ENCODE data around the gene CRAT. TPM values are rescaled to one million over a fixed set of nuclear protein-coding genes. Genes with fewer than 3 reads are reported as not detected.

The CRAT gene
- polyA plus RNA-seq, 1 experiment: 61.2 TPM

DNA sequence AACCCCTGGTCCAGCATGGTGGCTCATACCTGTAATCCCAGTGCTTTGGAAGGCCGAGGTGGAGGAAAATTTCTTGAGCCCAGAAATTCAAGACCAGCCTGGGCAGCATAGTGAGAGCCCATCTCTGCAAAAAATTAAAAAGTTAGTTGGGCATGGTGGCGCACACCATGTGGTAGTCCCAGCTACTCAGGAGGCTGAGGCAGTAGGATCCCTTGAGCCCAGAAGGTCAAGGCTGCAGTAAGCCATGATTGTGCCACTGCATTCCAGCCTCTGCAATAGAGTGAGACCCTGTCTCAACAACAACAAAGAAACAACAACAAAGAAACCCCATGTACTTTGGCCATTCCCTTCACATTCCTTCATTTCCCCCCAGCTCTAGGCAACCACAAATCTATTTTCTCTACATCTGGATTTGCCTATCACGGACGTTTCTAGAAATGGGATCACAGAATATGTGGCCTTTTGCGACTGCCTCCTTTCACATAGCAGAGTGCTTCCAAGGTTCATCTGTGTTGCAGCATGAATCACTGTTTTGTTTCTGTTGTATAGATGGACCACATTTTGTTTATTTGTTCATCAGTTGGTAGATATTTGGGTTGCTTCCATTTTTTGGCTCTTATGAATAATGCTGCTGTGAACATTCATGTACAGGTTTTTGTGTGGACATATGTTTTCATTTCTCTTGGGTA is 56.3 kb downstream of the CRAT start:
- Histone ChIP-seq H3K36me3 (ENCODE audit: control insufficient read depth, insufficient read depth, low read length) (peaks cover 12% of the 10 kb centered on the region), H3K4me3 (ENCODE audit: low read depth, low read length) (no peak overlapping the region), H3K27me3 (ENCODE audit: control insufficient read depth, insufficient read depth, low read length) (no peaks in the 10 kb centered on the region)
- DNase-seq (ENCODE audit: low read depth): no peak
- TF ChIP-seq, protein P1, sequence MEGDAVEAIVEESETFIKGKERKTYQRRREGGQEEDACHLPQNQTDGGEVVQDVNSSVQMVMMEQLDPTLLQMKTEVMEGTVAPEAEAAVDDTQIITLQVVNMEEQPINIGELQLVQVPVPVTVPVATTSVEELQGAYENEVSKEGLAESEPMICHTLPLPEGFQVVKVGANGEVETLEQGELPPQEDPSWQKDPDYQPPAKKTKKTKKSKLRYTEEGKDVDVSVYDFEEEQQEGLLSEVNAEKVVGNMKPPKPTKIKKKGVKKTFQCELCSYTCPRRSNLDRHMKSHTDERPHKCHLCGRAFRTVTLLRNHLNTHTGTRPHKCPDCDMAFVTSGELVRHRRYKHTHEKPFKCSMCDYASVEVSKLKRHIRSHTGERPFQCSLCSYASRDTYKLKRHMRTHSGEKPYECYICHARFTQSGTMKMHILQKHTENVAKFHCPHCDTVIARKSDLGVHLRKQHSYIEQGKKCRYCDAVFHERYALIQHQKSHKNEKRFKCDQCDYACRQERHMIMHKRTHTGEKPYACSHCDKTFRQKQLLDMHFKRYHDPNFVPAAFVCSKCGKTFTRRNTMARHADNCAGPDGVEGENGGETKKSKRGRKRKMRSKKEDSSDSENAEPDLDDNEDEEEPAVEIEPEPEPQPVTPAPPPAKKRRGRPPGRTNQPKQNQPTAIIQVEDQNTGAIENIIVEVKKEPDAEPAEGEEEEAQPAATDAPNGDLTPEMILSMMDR (IDR thresholded peaks at IDR 0.05; ENCODE audit: insufficient read depth, low read depth, low read length): no peak
- POLR2A ChIA-PET: no interaction called here
- CTCF ChIA-PET: interaction anchor here (1.2 kb wide), 1 partner anchor 16 kb away, joined by 3 read pairs; no protein-coding TSS in a partner anchor

DNA sequence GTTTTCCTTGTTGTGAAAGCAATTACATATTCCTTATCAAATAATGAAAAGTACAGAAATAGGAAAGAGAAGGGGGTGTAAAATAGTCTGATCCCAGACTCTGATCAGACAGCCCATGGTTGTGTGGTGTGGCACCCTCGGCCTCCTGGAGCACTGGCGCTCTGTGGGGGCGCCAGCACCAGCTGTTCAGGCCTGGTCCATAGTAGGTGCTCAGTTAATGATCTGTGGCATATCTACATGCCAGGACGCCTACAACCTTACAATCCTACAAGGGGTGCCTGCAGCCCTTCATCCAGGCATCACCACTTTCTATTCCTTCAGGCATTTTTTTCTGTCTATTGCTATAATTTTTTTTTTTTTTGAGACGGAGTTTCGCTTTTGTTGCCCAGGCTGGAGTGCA is 57.6 kb downstream of the CRAT start:
- H3K4me3 ChIP-seq (ENCODE audit: low read depth, low read length): no peak overlapping the region
- H3K27me3 ChIP-seq (ENCODE audit: control insufficient read depth, insufficient read depth, low read length): no peaks in the 10 kb centered on the region
- H3K36me3 ChIP-seq (ENCODE audit: control insufficient read depth, insufficient read depth, low read length): peaks cover 19% of the 10 kb centered on the region
- ChIA-PET CTCF (no interaction called here), POLR2A (no interaction called here)
- no peak for DNase-seq (ENCODE audit: low read depth)
- TF ChIP-seq, protein P1 (IDR thresholded peaks at IDR 0.05; ENCODE audit: insufficient read depth, low read depth, low read length): no peak

DNA sequence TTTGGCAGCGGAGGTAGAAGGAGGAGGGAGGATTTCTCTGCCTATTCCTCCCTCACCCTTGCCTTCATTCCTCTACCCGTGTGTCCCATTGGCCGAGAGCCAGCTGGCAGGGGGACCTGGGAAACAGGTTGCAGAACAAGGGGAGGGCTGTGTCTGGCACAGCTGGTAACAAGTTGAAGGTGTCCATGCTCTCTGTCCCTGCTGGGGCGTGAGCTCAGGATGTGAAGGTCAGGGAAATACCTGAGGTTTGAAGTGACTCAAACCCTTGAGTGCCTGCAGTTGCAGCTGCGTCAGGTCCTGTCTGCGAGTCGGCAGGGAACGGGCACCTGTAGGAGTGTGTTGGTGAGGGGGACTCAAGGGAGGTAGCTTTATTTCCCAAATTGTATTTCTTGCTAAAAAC is 58.0 kb downstream of the CRAT start:
- H3K27me3 ChIP-seq (ENCODE audit: control insufficient read depth, insufficient read depth, low read length): no peaks in the 10 kb centered on the region
- ChIA-PET POLR2A (no interaction called here), CTCF (no interaction called here)
- no peak overlapping the region for H3K4me3 ChIP-seq (ENCODE audit: low read depth, low read length)
- no peak for DNase-seq (ENCODE audit: low read depth)
- TF ChIP-seq, protein P1 (IDR thresholded peaks at IDR 0.05; ENCODE audit: insufficient read depth, low read depth, low read length): no peak
- H3K36me3 ChIP-seq (ENCODE audit: control insufficient read depth, insufficient read depth, low read length): peaks cover 21% of the 10 kb centered on the region

Other genes starting within 250 kb of the CRAT start
- 4.9 and 5.6 TPM in 2 replicates for gene KYAT1, start 228.8 kb downstream of the CRAT start, polyA plus RNA-seq (2011; rRNA removed)
- 29.6 and 56.2 TPM in 2 replicates for gene LRRC8A, start 228.7 kb downstream of the CRAT start, polyA plus RNA-seq (2011; rRNA removed)
- gene PHYHD1, start 189.8 kb downstream of the CRAT start, polyA plus RNA-seq (2011; rRNA removed): 15.6 and 18.6 TPM in 2 replicates
- gene DOLK, start 163.2 kb downstream of the CRAT start, polyA plus RNA-seq (2011; rRNA removed): 37.2 and 47.0 TPM in 2 replicates
- 34.9 and 49.2 TPM in 2 replicates for gene NUP188, start 163.1 kb downstream of the CRAT start, polyA plus RNA-seq (2011; rRNA removed)
- 39.8 and 52.7 TPM in 2 replicates for gene SH3GLB2, start 82.5 kb downstream of the CRAT start, polyA plus RNA-seq (2011; rRNA removed)
- gene MIGA2, start 74.2 kb downstream of the CRAT start, polyA plus RNA-seq (2011; rRNA removed): 11.5 and 23.7 TPM in 2 replicates
- 13.7 and 17.6 TPM in 2 replicates for gene DOLPP1, start 29.7 kb downstream of the CRAT start, polyA plus RNA-seq (2011; rRNA removed)
- gene PTPA, start 622 bp upstream of the CRAT start, polyA plus RNA-seq (2011; rRNA removed): 171 and 251 TPM in 2 replicates
- gene IER5L, start 67.5 kb upstream of the CRAT start, polyA plus RNA-seq (2011; rRNA removed): 7.3 and 8.7 TPM in 2 replicates

Data from BJ (cell line).